GM18517 (cell line): ENCODE results near the gene PRM1.

Experiments used
- ATAC-seq: cut with Tn5 transposase; IDR thresholded peaks from one replicate; pipeline ENCODE4 v1.9.1; 2021; ENCODE audit warnings: mild to moderate bottlenecking, moderate library complexity; ENCODE audit not compliant: unreplicated experiment

Gene PRM1

DNA sequence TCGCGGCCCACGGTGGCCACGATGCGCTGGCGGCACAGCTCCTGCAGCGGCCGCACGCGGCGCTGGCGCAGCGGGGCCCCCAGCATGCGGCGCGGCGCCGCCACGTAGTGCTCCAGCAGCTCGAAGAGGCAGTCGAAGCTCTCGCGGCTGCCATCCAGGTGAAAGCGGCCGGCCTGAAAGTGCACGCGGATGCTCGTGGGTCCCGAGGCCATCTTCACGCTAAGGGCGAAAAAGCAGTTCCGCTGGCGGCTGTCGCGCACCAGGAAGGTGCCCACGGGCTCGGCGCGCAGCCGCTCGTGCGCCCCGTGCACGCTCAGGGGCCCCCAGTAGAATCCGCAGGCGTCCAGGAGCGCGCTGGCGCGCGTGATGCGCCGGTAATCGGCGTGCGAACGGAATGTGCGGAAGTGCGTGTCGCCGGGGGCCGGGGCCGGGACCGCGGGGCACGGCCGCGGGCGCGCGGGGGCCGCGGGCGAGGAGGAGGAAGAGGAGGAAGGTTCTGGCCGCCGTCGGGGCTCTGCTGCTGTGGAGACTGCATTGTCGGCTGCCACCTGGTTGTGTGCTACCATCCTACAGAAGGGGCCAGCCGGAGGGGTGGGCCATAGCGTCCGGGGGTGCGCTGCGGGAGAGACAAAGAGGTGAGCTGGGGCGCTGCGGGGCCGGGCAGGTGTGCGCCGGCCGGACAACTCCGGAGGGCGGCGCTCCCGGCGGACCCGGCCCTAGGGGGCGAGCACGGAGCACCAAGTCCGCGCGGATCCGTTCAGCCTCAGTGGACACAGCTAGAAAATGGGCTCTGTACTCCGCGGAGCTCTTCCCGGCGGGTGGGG lies 26.0 kb downstream of the PRM1 start:
- peak; percentile 31 for ATAC-seq

DNA sequence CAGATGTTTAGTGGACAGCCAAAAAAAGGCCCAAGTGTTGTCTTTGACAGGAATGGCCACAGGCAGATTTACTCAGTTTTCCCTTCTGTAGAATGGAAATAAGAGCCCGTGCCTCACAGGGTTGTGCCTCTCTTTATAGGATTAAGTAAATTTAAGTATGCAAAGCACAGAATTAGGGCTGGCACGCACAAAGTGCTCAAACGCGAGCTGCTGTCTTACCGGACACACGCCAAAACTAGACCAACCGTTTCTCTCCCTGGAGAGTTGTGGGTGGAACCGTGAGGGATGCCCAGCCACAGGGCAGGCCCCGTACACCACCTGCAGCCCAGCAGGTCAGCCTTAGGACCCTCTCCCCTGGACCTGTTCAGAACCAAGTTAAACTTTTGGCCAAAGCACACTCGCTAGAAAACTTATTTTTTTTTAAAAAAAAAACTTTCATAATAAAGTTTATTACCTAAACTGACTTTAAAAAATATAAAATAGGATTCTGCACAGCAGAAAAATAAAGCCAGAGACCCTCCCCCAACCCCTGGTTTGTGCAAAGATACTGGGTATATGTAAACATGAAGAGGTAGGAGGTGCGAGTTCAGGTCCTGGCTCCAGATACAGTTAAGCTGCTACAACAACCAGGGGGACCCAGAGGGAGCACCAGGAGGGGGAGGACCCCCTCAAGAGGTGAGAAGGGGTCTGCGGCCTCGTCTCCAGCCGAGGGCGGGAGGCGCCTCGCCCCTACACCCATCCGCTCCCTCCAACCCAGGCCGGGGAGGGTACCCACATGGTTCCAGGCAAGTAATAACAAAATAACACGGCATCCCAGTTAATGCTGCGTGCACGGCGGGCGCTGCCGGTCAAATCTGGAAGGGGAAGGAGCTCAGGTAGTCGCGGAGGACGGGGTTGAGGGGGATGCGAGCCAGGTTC lies 26.9 kb downstream of the PRM1 start:
- ATAC-seq, result no peak

DNA sequence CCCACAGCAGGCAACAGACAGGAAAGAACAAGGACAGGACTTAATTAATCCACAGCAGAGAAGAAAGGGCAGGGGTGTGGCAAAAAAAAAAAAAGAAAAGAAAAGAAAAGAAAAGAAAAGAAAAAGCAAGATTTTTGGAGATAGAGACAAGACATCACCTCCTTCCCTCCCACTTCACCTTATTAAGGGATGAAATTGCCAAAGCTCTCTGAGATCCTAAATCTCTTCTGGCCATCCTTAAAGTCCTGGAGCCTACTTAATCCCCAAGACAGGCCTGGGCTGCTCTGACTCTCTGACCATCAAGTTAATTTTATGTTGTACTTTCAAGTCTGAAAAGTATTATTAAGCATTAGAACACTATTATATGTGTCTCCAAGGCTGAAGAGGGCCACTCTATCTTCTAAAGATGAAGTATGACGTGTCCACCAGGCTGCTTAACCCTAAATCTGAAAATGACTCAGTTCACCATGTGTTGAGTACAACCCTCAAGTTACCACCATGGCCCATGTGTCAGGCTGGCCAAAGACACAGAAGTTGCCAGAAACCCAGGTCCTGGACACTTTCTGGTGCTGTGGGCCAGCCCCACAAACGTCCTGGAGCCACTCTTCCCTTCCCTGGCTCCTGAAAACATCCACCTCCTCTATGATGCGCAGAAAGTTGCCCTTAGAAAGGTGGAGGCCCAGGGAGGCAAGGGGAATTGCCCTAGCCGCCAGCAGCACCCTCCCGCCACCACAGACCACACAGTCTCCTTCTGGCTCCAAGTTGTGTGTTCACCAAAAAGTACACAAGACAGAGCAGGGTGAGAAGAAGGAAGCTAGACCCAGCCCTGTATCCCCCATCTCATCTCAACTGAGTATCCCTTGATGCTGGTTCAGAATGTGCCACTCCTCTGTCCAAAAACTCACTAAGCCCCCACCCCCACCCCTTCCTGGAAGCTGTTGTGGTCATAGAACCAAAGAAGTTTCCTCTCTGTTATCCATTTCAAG lies 27.8 kb downstream of the PRM1 start:
- no peak for ATAC-seq

DNA sequence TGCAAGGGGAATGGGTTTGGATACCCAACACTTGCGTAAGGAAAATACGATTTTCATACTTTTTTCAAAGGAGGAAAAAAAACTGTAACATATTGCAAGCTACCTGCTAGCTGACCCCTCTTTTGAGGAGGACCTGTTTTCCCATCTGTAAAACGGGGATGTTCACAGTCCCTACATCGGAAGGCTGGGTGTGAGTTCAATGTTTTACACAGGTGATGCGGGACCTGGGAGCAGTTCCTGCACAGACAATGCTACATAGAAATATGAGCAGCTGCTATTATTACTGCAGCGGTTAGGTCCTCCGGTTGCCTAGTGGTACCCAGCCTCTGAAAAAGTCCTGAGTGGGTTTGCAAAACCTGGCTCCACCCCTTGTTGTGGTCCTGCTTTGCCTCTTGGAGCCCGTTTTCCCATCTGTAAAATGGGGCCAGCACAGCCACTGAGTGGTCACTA lies 28.6 kb downstream of the PRM1 start:
- no peak for ATAC-seq

DNA sequence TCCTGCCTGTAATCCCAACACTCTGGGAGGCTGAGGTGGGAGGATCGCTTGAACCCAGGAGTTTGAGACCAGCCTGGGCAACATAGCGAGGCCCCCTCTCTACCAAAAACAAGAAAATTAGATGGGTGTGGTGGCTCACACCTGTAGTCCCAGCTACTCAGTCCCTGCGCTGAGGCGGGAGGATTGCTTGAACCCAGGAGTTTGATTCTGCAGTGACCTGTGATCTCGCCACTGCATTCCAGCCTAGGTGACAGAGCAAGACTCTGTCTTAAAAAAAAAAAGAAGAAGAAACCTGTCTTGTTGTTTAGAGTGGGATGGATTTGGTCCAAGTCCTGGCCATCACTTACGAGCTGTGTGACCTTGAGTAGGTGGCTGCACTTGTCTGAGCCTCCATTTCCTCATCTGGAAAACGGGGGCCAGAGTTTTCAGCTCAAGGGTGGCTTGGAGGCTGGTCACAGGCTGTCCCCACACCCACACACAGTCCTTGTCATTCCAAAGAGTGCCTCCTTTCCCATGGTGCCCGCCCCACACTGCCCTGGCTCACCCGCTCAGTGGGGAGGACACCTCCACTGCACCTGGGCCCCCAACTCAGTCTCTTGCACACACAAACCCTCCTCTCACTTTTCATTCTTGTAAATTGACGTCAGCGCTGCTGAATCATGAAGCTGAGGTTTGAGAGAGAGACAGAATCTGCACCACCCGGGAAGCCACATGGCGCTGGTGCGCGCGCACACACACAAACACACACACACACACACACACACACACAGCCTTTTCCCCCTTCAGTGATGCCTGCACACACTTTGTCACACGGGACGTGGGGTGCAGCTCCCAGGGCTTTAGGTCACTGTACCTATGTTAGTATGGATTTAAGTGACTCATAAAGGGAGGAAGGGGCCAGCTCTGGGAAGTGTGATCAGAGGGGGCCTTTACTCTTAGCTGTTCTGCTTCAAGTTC lies 29.3 kb downstream of the PRM1 start:
- ATAC-seq, result no peak

DNA sequence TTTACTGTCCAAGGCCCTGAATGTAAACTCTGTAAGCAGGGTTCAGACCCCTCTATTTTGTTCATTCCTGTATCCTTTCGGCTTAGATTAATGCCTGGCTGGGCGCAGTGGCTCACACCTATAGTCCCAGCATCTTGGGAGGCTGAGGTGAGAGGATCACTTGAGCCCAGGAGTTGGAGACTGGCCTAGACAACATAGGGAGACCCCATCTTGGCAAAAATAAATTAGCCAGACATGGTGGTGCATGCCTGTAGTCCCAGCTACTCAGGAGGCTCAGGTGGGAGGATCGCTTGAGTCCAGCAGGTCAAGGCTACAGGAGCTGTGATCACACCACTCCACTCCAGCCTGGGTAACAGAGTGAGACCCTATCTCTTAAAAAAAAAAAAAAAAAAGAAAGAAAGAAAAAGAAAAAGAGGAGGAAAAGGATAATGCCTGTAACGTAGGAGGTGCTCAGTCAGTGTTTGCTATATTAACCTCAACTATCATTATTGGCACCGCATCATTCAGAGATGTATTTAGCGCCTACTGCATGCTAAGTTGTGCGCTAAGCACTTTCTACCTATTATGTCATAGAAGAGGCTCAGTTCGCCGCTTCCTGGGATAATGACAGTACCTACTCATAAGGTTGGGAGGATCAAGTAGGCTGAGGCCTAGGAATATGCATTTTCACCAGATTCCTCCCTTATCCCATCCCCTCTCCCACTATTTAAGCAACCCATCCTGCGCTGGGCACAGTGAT lies 30.2 kb downstream of the PRM1 start:
- no peak for ATAC-seq

DNA sequence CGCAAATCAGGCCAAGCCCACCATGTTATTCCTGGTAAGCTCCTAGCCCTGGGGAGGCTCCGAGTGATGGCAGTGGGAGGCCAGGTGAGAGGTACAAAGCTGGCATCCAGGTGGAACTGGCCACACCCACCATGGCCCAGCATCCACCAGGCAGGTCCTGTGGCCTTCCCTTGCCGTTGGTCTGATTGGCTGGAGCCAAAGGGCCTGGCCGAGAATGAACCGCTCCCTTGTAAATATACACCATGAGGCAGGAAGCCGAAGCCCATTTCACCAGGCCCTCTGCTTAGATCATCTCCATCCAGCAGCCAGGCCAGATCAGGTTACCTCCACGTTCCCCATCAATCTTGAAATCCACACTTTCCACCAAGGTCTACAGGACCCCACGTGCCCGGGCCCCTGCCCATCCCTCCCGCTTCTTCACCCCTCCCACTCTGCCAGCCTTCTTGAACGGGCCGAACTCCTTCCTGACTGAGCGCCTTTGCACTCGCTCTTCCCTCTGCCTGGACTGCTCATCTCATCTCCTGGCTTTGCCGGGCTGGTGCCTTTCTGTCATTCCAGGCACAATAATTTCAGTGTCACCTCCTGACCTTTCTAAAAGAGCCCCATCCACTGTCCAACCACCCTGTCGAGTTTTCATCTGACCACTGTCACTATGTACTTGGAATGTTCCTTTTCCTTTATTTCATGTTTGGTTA lies 30.9 kb downstream of the PRM1 start:
- no peak for ATAC-seq

DNA sequence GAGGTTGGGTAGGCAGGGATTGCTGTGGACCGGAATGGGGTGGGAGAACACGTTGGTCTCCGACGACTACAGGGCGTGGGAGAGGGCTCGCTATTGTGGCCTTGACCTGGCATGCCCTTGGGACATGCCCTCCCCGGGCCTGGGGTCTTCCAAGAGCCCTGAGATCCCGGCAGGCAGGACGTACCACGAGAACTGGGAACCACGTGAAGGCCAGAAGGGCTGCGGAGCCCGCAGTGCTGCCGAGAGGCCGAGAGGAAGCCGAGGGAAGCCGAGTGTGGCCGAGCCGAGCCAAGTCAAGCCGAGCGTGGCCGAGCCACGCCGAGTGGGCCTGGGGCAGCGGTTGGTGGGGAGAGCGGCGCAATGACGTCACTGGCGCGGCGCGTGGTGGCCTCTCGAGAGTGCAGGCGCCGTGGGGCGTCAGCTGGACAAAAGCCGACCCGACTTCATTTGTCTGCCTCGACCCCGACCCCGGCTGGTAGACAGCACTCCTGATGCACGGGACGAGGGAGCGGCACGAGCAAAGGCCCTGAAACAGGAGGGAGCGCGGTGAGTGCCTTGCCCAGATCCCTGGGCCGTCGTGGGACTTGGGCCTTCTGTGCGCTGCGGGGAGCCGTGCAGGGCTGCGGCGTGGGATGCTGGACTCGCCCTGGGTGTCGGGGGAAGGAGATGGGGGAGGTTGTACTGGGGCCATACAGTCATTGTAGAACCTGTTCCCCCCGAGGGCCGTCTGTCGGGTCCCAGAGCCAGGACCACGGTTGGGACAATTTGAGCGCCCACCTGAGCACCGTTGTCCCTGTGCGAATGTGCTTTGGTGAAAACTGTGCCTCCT lies 31.7 kb downstream of the PRM1 start:
- no peak for ATAC-seq

DNA sequence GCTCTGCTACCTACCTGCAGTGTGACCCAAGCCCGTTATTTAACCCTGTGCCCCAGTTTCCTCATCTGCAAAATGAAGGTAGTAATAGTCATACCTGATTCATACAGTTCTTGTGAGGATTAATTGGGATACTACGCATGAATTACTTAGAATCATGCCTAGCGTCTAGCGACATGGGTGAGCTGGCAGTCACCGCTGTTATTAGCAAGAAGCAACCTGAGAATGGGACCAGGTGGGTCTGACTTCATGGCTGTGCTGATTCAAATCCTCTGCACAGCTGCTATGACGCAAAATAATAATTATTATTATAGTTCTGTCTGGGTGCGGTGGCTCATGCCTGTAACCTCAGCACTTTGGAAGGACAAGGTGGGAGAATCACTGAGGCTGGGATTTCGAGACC lies 33.0 kb downstream of the PRM1 start:
- ATAC-seq, result no peak

DNA sequence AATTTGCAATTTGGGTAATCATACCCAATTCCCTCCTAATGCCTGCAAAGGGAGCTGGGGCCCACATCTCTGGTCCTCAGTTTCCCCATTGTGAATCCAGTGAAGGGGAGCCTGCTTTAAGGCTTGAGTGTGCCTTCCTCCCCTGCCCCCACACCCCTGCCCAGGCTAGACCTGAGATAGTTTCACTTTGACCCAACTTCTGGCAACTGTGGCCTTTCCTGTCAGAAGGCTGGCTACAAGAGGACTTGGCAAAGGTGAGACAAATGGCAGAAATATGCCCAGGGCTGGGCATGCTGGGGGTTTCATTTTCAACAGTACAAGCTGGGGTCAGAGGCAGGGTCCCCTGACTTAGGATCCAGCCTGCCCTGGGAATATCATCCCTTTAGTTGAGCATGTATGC lies 35.1 kb downstream of the PRM1 start:
- no peak for ATAC-seq

DNA sequence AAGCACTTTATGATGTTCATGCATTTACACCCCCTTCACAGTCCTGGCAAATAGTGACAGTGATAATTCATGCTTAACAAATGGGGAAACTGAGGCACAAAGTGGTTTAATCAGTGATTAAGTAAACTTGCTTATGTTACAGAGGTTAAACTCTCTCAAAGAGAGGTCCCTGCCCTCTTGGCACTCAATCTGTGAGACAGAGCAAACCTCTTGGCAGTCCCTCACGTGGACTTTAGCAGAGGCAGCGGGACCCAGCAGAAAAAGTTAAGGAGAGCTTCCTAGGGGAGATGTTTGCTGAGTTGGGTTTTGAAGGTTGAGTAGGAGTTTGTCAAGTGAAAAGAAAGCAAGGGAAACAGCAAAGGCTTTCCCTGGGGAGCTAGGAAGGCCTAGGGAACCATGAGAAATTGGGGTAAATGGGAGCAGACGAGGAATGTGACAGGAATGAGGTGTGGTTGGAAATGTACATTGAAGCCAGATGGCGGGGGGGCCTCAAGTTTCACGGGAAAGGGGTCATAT lies 35.9 kb downstream of the PRM1 start:
- no peak for ATAC-seq

DNA sequence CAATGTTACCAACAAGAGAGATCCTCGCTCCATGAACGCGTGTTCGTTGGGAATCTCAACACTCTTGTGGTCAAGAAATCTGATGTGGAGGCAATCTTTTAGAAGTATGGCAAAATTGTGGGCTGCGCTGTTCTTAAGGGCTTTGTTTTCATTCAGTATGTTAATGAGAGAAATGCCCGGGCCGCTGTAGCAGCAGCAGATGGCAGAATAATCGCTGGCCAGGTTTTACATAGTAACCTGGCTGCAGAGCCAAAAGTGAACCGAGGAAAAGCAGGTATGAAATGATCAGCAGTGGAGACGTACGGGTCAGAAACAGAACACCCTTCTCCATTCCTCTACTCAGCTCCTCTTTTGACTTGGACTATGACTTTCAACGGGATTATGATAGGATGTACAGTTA lies 38.5 kb downstream of the PRM1 start:
- ATAC-seq, result no peak

DNA sequence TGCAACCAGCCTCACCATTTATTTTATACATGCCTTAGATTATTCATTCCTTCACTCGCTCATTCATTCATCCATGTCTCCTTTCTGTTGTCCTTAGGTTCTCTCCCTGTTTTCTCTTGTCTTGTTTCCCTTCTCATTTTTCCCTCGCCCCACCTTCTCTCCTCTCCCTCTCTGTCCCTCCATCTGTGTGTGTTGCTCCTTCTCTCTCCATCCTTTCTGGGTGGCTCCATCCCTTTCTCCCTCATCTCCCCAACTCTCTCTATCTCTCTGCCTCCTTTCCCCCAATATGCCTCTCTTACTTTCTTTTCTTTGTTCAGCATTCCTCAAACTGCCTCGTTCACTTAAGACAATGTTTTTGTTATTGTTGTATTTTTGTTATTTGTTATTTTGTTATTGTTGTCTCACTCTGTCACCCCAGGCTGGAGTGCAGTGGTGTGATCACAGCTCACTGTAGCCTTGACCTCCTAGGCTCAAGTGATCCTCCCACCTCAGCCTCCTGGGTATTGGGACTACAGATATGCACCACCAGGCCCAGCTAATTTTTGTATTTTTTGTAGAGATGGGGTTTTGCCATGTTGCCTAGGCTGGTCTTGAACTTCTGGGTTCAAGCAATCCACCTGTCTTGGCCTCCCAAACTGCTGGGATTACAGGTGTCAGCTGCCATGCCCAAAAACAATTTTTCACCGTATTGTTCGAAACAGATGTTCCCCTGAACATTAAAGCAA lies 39.5 kb downstream of the PRM1 start:
- no peak for ATAC-seq

DNA sequence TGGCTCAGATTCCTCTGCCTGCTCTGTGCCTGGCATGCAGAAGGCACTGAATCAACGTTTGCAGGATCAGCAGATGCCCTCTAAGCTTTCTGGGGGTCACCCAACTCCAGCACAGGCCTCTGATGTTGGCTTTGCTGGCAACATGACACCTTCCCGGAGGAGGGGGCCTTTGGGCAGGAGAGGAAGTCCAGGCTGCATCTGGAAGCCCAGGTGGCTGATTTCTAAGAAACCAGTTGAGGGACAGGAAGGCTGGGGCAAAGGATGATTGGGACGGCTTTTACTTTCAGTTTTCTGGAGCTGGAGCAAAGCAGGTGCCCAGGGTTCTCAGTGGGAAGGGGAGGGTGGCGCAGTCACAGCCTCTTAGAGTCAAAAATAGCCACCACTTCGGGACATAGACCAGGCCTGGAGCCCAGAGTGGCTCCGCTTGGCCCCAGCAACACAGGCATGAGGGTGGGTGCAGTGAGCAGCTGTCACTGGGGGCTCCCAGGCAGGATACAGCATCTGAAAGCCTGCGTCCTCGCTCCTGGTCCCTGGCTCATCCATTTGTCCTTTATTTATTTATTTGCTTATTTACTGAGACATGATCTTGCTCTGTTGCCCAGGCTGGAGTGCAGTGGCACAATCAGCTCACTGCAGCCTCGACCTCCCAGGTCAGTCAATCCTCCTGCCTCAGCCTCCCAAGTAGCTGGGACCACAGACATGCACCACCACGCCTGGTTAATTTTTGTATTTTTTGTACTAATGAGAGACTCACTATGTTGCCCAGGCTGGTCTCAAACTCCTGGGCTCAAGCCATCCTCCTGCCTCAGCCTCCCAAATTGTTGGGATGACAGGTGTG lies 40.3 kb downstream of the PRM1 start:
- no peak for ATAC-seq
